Activated CD4-positive, alpha-beta T cell treated with anti-CD3 and anti-CD28 coated beads, Interleukin-2, Interleukin-6, amounts not matched to agents 100 ng/mL and 50 ng/mL, durations not matched to agents 16 hours and 8 hours (primary cell): Measurements from ENCODE around the gene ACAP3.

Experiments used
- DNase-seq: peaks from one replicate; pipeline ENCODE4 v3.0.0-alpha.2; 2020

The ACAP3 gene, protein sequence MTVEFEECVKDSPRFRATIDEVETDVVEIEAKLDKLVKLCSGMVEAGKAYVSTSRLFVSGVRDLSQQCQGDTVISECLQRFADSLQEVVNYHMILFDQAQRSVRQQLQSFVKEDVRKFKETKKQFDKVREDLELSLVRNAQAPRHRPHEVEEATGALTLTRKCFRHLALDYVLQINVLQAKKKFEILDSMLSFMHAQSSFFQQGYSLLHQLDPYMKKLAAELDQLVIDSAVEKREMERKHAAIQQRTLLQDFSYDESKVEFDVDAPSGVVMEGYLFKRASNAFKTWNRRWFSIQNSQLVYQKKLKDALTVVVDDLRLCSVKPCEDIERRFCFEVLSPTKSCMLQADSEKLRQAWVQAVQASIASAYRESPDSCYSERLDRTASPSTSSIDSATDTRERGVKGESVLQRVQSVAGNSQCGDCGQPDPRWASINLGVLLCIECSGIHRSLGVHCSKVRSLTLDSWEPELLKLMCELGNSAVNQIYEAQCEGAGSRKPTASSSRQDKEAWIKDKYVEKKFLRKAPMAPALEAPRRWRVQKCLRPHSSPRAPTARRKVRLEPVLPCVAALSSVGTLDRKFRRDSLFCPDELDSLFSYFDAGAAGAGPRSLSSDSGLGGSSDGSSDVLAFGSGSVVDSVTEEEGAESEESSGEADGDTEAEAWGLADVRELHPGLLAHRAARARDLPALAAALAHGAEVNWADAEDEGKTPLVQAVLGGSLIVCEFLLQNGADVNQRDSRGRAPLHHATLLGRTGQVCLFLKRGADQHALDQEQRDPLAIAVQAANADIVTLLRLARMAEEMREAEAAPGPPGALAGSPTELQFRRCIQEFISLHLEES

DNA sequence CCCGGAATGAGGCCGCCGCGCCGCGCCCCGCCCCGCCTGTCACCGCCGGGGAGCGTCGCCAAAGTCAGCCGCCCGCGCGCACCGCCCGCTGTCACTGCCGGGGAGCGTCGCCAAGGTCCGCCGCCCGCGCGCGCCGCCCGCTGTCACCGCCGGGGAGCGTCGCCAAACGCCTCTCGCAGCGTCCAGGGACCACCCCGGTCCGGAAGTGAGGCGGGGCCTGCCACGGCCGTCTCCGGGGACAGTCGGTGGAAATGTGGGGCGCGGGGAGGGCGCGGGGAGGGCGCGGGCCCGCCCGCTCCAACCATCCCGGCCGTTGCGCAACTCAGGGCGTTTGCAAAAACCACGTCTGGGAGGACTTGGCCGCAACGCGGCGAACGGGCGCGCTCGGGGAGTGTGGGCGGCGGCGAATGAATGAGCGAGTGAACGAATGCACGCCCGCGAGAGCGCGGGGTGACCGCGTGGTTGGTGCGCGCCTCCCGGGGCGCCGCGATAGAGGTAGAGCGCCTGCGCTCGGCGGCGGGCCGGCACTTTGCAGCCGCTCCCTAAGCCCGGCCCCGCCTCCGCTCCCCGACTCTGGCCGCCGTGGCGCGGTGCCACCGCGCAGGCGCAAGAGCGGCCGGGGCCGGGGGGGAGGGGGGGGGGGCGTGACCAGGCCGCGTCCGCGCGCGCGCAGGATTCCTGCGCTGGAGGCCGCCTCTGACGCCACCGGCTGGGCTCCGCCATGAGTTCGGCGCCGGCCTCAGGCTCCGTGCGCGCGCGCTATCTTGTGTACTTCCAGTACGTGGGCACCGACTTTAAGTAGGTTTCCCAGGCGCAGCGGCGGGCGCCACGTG lies at the start of gene ACAP3, which contains the start of gene PUSL1:
Gene ACAP3 (minus strand): TSS at position 8 of the 833 bp plus-strand sequence. CDS start 115 bp downstream, outside the sequence.
Gene PUSL1 (plus strand): TSS at position 675 of the 833 bp plus-strand sequence. CDS start 47 bp downstream, at position 722.
- DNase-seq, result peak; percentile 90

DNA sequence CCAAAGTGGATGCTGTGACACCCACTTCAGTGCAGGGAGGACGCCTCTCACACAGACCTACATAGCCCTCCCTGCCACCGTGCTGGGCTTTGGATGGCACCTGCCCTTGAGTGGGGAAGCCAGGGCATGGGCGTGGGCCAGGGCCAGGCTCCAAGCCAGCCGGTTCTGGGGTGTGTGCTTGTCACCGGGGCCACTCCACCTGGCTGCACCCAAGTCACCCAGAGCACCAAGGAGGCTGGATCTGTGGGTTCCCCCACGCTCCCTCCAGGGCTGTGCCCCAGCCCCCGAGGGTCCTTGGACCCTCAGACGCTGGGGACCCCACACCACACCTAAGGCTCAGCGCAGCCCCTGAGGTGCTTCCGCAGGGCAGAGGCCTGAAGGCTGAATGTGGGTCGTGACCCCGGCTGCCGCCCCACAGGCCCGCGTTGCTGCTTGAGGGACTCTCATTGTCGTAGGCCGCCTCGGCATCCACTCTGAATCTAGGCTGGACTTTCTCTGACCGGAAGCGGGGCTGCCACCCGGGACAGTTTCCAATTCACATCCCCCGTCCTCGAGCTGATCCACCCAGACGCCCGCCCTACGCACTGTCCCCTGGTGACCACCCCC lies 49.2 kb upstream of the ACAP3 start:
- no peak for DNase-seq

DNA sequence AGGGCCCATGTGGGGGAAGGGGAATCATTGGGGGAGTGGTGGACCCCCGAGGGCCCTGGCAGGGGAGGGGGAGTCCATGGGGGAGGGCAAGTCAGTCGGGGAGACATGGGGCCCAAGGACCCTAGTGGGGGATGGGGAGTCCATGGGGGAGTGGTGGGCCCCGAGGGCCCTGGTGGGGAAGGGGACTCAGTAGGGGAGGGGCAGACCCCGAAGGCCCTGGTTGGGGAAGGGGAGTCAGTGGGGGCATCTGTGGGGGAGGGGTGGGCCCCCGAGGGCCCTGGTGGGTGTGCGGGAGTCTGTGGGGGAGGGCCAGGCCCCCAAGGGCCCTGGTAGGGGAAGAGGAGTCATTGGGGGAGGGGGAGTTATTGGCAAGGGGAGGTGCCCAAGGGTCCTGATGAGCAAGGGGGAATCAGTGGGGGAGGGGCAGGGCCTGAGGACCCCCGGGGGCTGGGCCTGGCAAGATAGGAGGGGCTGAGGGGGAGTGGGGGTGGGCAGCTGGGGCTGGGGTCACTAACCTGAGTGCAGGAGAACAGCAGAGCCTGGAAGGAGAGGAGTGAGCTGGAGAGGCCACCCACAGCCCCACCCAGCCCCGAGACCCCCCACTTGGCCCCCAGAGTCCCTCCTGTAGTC lies 48.6 kb upstream of the ACAP3 start:
- DNase-seq, result no peak

DNA sequence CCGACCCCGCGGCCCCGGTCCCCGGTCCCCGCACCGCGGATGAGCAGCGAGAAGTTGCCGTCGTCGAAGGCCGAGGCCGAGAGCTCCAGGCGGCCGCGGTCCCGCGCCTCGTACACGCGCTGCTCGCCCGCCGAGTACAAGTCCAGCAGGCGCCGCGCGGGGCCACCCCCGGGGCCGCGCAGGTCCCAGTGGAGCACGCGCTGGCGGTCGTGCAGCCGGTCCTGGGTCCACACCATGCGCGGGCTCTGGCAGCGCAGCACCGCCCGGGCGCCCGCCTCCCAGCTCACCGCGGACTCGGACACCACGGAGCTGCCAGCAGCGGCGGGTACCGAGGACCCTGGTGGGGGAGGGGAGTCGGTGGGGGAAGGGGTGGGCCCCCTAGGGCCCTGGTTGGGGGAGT lies 47.7 kb upstream of the ACAP3 start:
- no peak for DNase-seq

DNA sequence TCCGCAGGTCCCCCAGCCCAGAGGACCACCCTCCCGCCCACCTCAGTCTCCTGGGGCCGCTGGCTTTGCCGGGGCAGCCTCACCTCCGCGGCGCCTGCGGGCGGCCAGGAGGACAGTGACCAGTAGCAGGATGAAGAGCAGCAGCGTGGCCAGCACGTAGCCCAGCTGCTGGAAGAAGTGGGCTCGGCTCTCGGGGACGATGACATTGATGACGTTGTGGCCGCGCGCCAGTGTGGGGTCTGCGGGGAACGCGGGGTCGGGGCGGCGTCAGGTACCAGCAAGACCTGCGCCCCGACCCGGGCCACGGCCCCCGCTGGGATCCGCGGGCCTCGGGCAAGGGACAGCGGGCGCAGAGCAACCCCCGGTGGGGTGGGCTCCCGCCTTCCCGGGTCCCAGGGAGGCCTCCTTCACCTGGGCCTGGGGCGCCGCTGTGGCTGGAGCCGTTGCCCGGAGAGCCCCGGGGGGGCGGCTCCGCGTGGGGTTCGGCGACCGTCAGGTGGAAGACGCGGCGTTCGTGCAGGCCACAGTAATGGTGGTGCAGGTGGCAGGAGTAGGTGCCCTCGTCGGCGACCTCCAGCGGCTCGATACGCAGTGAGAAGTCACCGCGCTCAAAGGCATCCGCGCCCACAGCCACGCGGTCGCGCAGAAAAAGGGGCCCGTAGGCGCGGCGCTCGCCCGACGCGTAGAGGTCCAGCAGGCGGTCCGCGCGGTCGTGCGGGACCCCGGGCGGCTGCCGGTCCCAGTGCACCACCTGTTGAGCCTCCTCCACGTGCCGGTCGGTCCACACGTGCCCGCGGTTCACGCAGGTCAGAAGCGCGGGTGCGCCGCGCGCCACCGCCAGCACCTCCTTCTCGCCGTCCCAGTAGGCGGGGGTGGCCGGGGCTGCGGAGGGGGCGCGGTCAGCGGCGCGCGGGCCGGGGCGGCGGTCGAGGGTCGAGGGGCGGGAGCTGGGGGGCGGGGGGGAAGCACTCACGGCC lies 46.8 kb upstream of the ACAP3 start:
- no peak for DNase-seq

DNA sequence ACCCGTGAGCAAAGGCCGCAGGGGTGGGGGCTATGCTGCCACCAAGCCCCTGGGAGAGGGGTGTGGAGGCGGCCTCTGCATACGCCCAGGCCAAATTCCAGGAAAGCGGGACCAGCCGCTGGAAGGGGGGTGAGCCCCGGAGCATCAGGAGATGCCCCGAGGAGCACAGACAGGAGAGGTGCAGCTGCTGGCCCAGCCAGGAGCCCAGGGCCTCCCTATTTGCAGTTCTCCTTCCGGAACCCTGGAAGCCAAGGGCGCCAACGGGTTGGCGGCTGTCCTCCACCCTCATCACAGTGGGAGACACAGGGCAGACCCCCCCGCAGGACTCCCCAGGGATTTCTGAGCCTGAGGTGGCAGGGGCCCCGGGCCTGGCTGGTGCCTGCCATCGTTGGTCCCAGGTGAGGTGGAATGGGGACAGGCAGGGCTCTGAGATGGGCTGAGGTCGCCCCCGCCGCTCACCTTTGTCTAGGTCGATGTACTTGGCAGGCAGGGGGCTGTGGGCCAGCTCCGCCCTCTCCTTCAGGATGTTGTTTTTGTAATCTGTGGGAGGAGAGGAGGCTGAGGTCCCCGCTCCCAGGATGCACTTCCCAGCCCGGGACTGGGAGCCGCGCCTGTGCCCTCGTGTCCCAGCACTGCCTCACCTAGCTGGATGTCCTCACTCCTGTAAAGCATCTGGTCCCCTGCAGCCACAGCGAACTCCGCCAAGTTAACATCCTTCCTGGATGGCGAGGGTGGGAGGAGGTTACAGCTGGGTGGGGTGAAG lies 45.8 kb upstream of the ACAP3 start:
- DNase-seq, result no peak

DNA sequence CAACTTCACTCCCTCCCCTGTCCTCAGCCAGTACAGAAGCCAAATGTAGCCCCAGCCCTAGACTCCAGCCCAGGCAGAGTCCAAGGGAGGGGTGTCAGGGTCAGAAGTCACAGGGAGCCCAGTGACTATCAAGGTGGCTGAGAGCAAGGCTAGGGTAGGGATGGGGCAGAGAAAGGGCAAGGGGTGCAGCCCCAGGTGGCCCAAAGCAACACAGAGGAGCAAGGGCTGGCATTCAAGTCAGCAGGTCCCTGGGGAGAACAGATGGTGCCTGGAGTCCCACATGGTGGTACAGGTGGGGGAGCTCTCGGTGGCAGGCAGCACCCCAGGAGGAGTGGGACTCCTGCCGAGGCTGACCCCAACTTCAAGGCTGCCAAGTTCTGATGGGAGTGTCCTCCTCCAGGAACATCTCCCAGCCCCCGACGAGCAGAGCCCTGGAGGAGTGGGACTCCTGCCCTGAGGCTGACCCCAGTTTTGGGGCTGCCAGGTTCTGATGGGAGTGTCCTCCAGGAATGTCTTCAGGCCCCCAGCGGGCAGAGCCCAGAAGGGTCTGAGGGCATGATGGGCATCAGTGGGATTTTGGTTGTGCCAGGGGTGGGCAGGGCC lies 45.2 kb upstream of the ACAP3 start:
- DNase-seq, result no peak

DNA sequence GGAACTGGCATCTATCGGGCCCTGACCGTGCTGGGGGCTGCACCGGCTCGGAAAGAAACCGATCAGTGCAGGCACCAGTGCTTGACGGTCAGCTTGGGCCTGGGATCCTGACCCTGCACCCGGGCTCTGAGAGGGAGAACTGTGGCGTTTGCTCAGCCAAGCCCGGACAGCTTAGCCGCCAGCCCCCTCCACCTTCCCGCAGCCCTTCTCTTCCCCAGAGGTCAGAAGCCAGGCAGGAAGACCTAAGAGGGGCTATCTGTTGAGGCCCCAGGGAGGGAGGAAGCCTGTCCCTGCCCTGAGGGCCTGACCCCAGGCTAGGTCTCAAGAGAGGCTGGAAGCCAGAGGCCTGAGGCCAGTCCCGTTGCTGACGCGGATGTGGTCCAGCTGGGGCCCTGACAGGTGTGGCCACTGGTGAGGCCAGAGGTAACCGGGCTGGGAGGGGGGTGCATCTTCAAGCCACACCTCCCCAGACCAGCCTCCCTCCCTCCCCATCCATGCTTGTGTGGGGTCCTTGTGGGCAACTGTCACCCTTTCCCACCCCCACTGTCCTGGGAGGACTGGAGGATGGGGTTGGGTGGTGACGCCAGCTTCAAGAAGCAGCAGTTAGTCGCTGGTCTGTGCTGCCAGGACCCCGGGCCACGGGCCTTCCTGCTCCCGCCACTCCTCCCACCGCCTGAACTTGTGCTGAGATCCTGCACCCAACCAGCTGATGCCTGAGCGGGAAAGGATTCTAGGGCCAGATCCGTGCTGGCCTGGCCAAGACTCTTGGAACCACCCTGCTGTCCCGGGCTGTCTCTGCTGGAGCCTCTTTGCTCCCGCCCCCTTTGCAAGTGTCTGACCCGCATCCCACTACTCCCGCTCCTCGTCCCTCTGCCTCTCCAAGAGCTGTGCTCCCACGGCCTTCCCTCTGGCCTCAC lies 44.0 kb upstream of the ACAP3 start:
- no peak for DNase-seq

DNA sequence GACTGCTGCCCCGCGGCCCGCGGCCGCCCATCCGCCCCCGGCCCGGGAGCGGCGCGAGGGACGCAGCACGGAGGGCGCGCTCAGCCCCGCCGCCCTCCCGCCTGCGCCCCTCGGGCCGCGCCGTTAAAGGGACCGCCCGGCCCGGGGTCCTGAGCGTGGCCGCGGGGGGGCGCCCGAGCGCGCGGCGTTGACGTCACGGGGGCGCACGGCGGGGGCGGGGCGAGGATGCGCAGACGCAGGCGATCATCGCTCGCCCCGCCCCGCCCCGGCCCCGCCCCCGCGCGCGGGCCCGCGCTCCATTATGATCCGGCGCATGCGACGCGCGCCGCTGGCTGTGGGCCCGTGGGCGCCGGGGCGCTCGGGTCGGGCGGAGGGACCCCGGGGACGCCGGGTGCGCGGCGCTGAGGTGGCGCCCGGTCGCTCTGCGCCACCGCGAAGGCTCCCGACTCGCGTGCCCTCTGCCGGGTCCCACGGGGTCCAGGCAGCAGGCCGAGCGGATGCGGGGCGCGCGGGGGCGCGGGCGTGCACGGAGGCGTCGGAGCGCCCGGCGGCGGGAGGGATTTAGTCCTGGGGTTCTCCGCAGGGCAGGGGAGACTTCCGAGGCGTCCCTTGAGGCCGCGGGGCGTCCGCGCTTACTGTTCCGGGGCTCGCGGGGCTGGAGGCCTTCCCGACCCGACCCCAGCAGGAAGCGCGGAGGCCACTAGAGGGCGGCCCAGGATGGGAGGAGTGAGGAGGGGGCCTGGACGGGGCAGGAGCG lies 41.7 kb upstream of the ACAP3 start, which contains the start of gene DVL1:
Gene DVL1 (minus strand): TSS at position 163 of the 757 bp plus-strand sequence. CDS start 353 bp downstream, outside the sequence.
- DNase-seq, result peak; percentile 76

DNA sequence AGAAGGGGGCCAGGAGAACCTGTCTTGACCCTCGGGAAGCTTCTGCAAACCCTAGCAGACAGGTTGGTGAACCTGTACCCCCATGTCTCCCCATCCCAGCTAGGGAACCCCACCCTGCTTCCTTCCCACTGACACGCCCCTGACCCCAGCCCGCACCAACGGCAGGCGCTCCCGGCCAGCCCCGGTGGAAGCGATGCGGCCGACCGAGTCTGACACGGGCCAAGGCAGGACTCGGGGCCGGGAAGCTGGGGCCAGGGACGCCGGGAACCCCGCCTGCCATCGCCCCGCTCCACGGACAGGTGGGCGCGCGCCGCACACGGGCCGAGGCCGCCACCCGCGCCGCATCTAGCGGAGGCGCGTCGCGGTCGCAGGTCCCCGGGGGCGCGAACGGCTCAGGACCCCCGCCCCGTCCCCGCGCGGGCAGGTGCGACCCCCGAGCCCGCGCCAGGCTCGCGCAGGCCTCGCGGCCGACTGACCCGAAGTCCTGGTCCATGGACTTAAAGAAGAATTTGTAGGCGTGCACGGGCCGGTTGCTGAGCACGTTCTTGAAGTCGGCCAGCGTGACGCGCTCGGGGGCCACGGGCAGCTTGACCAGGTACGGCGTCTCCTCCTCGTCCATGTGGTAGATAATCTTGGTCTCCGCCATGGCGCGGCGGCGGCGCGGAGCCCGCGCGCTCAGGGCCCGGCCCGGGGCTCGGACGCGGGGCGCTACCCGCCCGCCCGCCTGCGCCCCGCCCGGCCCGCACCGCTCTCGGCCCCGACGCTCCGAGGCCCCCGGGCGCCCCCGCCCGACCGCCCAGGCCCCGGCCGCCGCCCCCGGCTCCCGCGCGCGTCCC lies 40.9 kb upstream of the ACAP3 start:
- no peak for DNase-seq

DNA sequence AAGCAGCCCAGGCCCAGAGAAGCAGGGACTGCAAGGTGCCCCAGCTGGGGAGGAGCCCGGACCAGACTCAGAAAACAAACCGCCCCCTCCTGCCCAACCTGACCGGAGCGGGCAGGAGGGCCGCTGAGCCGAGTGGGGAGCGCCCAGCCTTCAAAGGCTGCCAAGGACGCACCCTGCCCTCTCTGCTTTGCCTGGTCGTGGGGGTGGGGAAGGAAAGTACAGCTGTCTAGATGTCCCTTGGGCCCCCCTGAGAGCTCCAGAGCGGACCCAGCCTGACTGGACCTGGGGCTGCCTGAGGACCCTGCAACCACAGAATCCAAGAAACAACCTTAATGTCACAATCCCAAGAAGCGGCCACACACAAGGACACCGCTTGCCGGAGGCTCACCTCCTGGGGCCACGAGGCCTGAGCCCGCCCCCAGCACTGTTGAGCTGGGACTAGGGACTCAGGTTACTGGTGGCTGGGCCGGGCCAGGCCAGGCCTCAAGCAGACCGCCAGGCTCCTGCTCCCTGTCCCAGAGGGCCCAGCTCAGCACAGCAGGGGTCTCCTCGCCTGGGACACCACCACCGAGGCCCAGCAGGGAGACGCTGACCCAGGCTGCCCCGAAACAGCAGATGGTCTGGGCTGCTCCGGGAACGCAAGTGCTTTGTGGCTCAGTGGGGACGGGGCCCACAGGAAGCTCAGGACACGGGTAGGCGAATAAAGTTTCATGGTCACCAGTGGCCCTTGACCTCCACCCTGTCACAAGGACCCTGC lies 40.1 kb upstream of the ACAP3 start:
- DNase-seq, result no peak

DNA sequence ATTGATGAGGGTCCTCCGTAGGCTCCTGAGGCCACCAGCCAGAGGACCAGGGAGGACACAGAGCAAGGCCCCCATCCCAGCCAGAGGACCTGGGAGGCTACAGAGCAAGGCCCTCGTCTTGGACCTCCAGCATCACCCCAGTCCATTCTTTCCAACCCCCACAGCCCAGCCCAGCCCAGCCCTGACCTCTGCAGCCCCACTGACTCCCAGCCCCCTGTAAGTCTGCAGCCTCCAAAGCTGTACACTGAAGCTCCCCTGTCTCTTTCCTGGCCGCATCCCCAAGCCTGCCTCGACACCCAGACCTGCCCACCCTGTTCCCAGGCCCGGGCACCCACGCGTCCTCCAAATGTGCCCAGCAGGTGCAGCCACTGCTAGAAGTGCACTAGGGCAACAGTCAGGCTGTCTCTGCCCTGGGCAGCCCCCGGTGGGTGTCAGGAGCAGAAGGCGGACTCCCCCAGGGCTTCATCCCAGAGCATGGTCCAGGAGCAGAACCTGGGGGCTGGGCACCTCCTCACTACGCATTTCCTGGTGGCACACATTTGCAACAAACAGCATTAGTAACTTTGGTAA lies 39.4 kb upstream of the ACAP3 start:
- DNase-seq, result no peak

DNA sequence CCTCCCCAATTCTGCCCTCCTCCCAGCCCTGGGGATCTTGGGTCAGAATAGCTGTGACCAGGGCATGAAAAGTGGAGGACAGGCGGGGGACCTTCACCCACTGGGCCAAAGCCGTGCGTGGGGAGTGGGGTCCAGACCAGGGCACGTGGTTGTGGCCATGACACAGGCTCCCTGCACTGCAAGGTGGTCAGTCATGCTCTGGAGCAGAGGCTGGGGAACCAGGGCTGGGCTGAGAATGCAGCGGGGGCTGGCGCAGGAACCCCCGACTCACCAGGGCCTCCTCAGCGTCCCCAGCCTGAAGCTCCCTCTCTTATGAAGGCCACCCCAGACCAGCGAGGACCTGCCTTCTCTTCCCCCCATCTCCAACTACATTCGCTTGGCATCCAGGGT lies 38.8 kb upstream of the ACAP3 start:
- DNase-seq, result no peak

DNA sequence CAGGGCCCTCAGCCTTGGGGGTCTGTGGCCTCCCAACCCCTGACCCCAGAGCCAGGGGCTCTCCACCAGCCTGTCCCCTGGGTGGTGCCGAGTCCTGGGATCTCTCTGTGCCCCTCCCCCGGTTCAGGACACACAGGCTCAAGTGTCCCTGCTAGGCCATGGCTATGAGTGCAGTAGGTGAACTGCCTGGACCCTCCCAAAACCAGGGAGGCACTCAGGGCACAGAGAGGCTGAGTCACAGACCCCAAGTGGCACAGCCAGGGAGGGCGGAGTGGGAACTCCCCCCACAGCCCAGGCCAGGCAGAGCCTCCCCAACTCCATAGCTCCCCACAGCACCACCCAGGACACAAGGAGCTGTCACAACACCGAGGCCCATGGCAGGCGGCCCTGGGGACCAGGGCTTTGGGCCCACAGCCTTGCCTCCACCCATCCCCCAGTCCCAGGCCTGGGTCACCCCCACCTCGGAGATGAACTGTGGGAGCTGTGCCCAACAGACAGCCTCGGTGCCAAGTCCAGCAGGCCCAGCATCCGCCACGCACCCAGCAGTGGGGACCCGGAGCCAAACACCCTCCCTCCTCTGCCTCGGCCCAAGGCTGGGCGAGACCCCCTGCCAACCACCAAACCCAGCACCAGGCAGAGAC lies 38.2 kb upstream of the ACAP3 start:
- no peak for DNase-seq

DNA sequence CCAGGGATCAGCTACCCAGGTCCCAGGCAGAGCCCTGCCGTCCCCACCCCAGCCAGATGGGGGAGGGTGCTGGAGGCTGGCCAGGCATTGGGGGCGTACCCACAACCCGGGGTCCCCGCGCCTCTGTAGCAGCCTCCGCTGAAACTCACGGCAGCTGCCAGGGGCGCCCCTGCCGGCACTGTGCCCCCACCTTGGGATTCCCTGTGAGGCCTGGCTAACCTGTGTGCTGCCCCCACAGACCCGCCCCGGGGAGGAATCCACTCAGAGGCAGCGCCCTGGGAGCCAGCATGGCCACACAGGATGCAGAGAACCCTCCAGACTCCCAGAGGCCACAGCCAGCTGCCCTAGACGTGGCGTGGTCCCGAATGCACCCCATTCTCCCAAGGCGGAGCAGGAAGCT lies 37.7 kb upstream of the ACAP3 start:
- no peak for DNase-seq
